BJ (cell line): ENCODE measurements around the gene BIRC3. TPM values are rescaled to one million over a fixed set of nuclear protein-coding genes. Genes with fewer than 3 reads are reported as not detected.

Source experiments
- CTCF ChIA-PET: fragments of 350-600 bp; formaldehyde crosslinking; extraction: SDS; loops from one replicate; lab custom pipeline; 2021; ENCODE audit warnings: antibody characterized with exemption, inconsistent platforms; lab: Yijun Ruan, JAX
- POLR2A ChIA-PET: fragments of 300-600 bp; sonication (Branson Sonifier 250); formaldehyde crosslinking; extraction: SDS; loops from one replicate; lab custom pipeline; 2021; ENCODE audit warnings: antibody characterized with exemption; lab: Charles Lee
- DNase-seq: peaks from one replicate; pipeline ENCODE4 v3.0.0-alpha.2; 2011; ENCODE audit warnings: low read depth
- H3K27me3 ChIP-seq: 2 replicates; pipeline ENCODE4 v1.6.0; 2011; ENCODE audit warnings: low read length; ENCODE audit not compliant: control insufficient read depth, insufficient read depth
- H3K36me3 ChIP-seq: 2 replicates; pipeline ENCODE4 v1.5.1; 2011; ENCODE audit warnings: low read length; ENCODE audit not compliant: control insufficient read depth, insufficient read depth
- H3K4me3 ChIP-seq: 2 replicates; pipeline ENCODE4 v1.5.1; 2011; ENCODE audit warnings: low read depth, mild to moderate bottlenecking, control low read depth, low read length
- polyA plus RNA-seq: library from polyadenylated mRNA; depleted of rRNA; stranded (reverse); fragments of >200 nt; gene quantifications from 2 replicates; pipeline ENCODE4 v1.2.3, GENCODE V29; 2011
- TF ChIP-seq, protein P1 (sequence below): IDR thresholded peaks from 2 replicates; pipeline ENCODE4 v1.5.1; 2011; ENCODE audit warnings: low read depth, mild to moderate bottlenecking, control low read depth, inconsistent platforms, low read length, moderate library complexity; ENCODE audit not compliant: insufficient read depth

Gene BIRC3
- polyA plus RNA-seq, 1 experiment, result 0.48 TPM

DNA sequence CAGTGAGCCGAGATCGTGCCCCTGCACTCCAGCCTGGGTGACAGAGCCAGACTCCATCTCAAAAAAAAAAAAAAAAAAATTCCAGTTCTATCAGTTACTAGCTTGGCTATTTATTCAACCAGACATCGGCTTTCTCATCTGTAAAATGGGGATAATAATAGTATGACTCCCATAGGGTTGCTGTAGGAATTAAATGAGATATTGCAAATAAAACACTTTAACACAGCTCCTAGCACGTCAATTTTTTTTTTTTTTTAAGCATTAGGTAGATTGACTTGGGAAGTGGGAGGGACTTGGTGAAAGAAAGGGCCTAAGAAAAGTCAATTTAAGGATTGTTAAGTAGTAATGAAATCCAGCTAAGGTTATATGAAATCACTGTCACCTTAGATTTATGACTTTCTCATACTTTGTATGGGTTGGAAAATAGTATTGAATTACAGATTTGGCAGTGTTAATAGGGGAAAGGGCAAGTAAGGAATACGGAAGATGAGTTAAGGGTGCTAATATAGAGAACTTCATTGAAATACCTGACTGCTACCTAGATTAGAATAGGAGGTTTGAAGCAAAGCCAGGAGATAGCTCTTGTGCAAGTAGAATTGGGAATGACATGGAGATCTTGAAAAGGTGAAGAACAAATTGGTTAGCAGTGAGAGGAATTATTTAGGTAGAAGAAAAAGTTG is 58.6 kb downstream of the BIRC3 start:
- ChIA-PET CTCF (interaction anchor here (1.7 to 2.9 kb wide), 3 partner anchors 15 to 120 kb away, joined by 4 to 10 read pairs (median 7); no protein-coding TSS in a partner anchor), POLR2A (interaction anchor here (0.6 kb wide), 1 partner anchor 103 kb away, joined by 5 read pairs; no protein-coding TSS in a partner anchor)
- no peak overlapping the region for H3K4me3 ChIP-seq
- TF ChIP-seq, protein P1, sequence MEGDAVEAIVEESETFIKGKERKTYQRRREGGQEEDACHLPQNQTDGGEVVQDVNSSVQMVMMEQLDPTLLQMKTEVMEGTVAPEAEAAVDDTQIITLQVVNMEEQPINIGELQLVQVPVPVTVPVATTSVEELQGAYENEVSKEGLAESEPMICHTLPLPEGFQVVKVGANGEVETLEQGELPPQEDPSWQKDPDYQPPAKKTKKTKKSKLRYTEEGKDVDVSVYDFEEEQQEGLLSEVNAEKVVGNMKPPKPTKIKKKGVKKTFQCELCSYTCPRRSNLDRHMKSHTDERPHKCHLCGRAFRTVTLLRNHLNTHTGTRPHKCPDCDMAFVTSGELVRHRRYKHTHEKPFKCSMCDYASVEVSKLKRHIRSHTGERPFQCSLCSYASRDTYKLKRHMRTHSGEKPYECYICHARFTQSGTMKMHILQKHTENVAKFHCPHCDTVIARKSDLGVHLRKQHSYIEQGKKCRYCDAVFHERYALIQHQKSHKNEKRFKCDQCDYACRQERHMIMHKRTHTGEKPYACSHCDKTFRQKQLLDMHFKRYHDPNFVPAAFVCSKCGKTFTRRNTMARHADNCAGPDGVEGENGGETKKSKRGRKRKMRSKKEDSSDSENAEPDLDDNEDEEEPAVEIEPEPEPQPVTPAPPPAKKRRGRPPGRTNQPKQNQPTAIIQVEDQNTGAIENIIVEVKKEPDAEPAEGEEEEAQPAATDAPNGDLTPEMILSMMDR, result no peak
- H3K27me3 ChIP-seq, result no peaks in the 10 kb centered on the region
- DNase-seq, result no peak
- H3K36me3 ChIP-seq, result peaks cover 3% of the 10 kb centered on the region

DNA sequence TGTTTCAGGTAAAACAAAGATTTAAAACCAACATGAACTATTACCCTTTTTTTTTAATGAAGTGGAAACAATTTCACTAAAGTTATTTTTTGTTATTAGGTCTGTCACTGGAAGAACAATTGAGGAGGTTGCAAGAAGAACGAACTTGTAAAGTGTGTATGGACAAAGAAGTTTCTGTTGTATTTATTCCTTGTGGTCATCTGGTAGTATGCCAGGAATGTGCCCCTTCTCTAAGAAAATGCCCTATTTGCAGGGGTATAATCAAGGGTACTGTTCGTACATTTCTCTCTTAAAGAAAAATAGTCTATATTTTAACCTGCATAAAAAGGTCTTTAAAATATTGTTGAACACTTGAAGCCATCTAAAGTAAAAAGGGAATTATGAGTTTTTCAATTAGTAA is 60.6 kb downstream of the BIRC3 start:
- peaks cover 6% of the 10 kb centered on the region for H3K36me3 ChIP-seq
- POLR2A ChIA-PET, result no interaction called here
- TF ChIP-seq, protein P1, result no peak
- no peak for DNase-seq
- CTCF ChIA-PET, result no interaction called here
- no peaks in the 10 kb centered on the region for H3K27me3 ChIP-seq
- H3K4me3 ChIP-seq, result no peak overlapping the region

DNA sequence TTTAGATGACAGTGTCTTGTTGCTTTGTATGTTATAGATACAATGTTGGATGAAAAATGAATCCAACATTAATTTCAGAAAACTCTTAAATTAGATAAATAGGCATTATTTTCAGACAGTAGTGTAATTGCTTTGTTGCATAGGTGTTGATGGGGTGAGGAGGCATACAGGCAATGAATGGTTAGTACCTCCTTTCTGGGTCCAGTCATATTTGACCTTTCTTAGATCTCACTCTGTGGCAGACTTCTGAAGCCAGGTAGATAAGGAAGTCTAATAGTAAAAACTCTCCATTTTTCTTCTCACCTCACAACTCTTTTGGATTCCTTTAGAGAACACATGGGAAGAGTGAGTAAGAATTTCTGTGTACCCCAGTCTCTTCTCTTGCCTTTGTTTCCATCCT is 61.5 kb downstream of the BIRC3 start:
- Histone ChIP-seq H3K4me3 (no peak overlapping the region), H3K36me3 (peaks cover 6% of the 10 kb centered on the region), H3K27me3 (no peaks in the 10 kb centered on the region)
- POLR2A ChIA-PET, result no interaction called here
- no peak for DNase-seq
- CTCF ChIA-PET, result interaction anchor here (1.7 kb wide), 1 partner anchor 12 kb away, joined by 13 read pairs; no protein-coding TSS in a partner anchor
- TF ChIP-seq, protein P1, result no peak

DNA sequence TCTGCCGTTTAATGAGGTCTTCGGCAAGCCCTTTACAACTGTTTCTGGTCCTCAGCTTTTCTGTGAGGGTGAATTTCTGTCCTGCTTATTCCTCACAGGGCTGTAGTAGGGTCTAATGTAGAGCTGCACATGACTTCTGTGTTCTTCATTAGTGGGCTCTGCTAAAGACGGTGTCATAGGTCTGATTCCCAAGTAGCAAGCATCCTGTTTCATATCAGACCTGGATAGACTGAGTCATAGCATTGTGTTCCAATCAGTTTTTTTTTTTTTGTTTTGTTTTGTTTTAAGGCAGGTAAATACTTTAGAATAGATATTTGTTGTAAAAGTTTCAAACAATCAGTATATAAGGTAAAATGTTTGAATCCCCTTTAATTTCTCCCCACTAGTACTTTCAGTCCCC is 65.1 kb downstream of the BIRC3 start:
- peaks cover 6% of the 10 kb centered on the region for H3K36me3 ChIP-seq
- TF ChIP-seq, protein P1, result no peak
- no peak for DNase-seq
- no peaks in the 10 kb centered on the region for H3K27me3 ChIP-seq
- ChIA-PET CTCF (interaction anchor here (1.1 to 3.8 kb wide), 2 partner anchors 10 to 13 kb away, joined by 5 to 28 read pairs; no protein-coding TSS in a partner anchor), POLR2A (no interaction called here)
- H3K4me3 ChIP-seq, result no peak overlapping the region

DNA sequence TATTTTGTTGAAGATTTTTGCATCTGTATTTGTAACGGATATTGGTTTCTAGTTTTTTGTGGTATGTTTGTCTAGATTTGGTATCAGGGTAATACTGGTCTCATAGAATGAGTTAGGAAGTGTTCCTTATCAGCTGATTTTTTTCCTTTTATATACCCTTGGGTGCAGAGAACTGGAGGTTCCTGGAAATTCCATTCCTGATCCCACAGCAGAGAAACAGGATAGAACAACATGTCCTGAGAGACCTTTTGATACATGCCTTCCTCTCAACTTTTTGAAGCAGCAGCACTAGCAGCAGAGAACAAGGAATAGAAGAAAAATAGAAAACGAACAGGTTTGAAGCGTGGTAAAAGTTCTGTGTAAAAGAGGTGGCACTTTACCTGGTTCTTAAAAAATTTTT is 66.6 kb downstream of the BIRC3 start:
- Histone ChIP-seq H3K36me3 (peaks cover 4% of the 10 kb centered on the region), H3K4me3 (no peak overlapping the region), H3K27me3 (no peaks in the 10 kb centered on the region)
- ChIA-PET POLR2A (no interaction called here), CTCF (interaction anchor here (3.8 kb wide), 1 partner anchor 8 kb away, joined by 28 read pairs; no protein-coding TSS in a partner anchor)
- DNase-seq, result no peak
- TF ChIP-seq, protein P1, result no peak
